ENCODE measurements around the gene SPSB3. TPM values are rescaled to one million over a fixed set of nuclear protein-coding genes. Genes with fewer than 3 reads are reported as not detected.
A peak's percentile ranks its signal among the peaks of the same experiment; 100 is the strongest.

Gene SPSB3
- total RNA-seq, result 10 to 100 TPM; 52.2 to 87.3 (median 68.5) TPM

GRCh38 chr16:1782408-1783264 is at the start of gene SPSB3, which contains the start of gene NUBP2:
Gene SPSB3, minus strand, starts transcription at chr16:1782571. Its CDS starts 1,088 bp downstream, at chr16:1781483.
Gene NUBP2, plus strand, starts transcription at chr16:1782960. Its CDS starts 61 bp downstream, at chr16:1783021.
- peak in 1 of 2 donors; percentile 66 for TF ChIP-seq POLR2A (IDR thresholded peaks at IDR 0.05)
- TF ChIP-seq, protein P1, sequence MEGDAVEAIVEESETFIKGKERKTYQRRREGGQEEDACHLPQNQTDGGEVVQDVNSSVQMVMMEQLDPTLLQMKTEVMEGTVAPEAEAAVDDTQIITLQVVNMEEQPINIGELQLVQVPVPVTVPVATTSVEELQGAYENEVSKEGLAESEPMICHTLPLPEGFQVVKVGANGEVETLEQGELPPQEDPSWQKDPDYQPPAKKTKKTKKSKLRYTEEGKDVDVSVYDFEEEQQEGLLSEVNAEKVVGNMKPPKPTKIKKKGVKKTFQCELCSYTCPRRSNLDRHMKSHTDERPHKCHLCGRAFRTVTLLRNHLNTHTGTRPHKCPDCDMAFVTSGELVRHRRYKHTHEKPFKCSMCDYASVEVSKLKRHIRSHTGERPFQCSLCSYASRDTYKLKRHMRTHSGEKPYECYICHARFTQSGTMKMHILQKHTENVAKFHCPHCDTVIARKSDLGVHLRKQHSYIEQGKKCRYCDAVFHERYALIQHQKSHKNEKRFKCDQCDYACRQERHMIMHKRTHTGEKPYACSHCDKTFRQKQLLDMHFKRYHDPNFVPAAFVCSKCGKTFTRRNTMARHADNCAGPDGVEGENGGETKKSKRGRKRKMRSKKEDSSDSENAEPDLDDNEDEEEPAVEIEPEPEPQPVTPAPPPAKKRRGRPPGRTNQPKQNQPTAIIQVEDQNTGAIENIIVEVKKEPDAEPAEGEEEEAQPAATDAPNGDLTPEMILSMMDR (IDR thresholded peaks at IDR 0.05), result no peak
- Histone ChIP-seq H3K27ac (peak within 1 kb of the TSS in 1 of 3 donors; percentile 60), H3K4me1 (peaks cover 14 to 28% of the 10 kb centered on the region in 2 donors), H3K27me3 (no peaks in the 10 kb centered on the region), H3K9me3 (no peaks in the 10 kb centered on the region), H3K4me3 (replicated peaks in 1 of 3) (peak within 1 kb of the TSS; percentile 61 to 92 (median 75)), H3K36me3 (peaks cover 13 to 15% of the 10 kb centered on the region in 2 donors)
- WGBS, 2 donors, result 0% methylated on average over 1 to 7 of the region's 102 CpGs
- intact Hi-C loops (cut with DNase I), result no loop called here
- peak; percentile 100 for DNase-seq

DNA sequence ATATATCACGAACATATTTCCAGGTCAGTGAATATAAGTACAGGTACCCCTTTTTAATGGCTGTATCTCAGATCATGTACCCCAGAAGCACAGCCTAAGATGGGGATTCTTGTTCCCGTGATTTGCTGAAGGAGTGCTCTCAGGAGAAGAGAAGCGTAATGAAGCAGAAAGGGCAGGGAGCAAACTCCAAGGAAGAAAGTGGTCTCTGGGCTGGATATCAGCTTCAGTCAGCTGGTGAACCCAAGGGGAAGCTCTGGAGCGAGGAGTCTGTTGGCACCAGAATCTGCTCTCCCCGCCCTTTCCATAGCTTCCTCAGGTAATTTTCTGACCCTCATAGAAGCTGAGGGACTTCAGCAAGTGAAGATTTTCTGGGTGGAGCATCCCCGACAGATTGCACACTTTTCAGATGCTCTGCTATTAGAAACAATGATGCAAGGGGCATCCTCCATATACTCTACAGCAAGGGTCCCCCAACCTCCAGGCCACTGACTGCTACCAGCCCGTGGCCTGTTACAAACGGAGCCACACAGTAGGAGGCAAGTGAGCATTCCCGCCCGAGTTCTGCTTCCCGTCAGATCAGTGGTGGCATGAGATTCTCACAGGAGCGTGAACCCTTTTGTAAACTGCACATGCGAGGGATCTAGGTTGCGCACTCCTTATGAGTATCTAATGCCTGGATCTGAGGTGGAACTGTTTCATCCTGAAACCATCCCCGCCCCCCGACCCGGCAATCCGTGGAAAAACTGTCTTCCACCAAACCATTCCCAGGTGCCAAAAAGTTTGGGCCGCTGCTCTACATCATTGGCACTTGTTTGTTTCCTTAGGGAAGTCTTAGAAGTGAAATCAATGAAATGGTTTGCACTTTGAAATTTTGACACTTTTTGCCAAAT is 49.1 kb upstream of the SPSB3 start:
- TF ChIP-seq, protein P1 (IDR thresholded peaks at IDR 0.05), result no peak
- TF ChIP-seq POLR2A (IDR thresholded peaks at IDR 0.05), result no peak
- Histone ChIP-seq H3K4me1 (peaks cover 10 to 17% of the 10 kb centered on the region in 2 donors), H3K4me3 (replicated peaks in 1 of 3) (no peak overlapping the region), H3K9me3 (no peaks in the 10 kb centered on the region), H3K27me3 (no peaks in the 10 kb centered on the region), H3K36me3 (no peaks in the 10 kb centered on the region), H3K27ac (no peak overlapping the region)
- intact Hi-C loops (cut with DNase I), result no loop called here
- 85 to 87% methylated on average over 19 of the region's 19 CpGs for WGBS, 2 donors
- DNase-seq, result no peak

DNA sequence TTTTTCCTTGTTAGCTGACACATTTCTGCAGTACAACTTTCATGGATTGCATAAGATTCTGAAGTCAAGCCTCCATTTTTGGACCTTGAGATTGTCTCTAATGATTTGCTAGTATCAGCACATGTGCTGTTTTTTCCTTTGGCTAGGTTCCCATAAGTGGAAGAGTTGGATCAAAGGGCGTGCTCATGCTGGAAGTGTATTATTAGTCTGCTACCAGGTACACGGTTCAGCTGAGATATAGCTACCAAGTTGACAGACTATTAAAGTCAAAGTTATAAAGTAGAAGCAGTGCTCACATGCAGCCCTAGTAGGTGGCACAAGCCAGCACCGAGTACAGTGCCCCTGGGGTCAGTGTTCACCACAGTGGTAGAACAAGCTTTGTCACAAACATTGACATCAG is 47.8 kb upstream of the SPSB3 start:
- WGBS, 2 donors, result 63 to 71% methylated on average over 3 of the region's 3 CpGs
- no peak for DNase-seq
- Histone ChIP-seq H3K4me3 (replicated peaks in 1 of 3) (no peak overlapping the region), H3K9me3 (no peaks in the 10 kb centered on the region), H3K27ac (no peak overlapping the region), H3K27me3 (no peaks in the 10 kb centered on the region), H3K4me1 (peaks cover 17 to 23% of the 10 kb centered on the region in 2 donors), H3K36me3 (no peaks in the 10 kb centered on the region)
- intact Hi-C loops (cut with DNase I), result no loop called here
- no peak for TF ChIP-seq POLR2A (IDR thresholded peaks at IDR 0.05)
- TF ChIP-seq, protein P1 (IDR thresholded peaks at IDR 0.05), result no peak

GRCh38 chr16:1828645-1829410 is 46.5 kb upstream of the SPSB3 start:
- WGBS, 2 donors, result 79 to 80% methylated on average over 10 to 11 of the region's 11 CpGs
- no peak overlapping the region for H3K27ac ChIP-seq
- intact Hi-C loops (cut with DNase I), result no loop called here
- H3K9me3 ChIP-seq, result no peaks in the 10 kb centered on the region
- no peak overlapping the region for H3K4me3 ChIP-seq (replicated peaks in 1 of 3)
- TF ChIP-seq, protein P1 (IDR thresholded peaks at IDR 0.05), result no peak
- no peak for TF ChIP-seq POLR2A (IDR thresholded peaks at IDR 0.05)
- DNase-seq, result no peak
- no peaks in the 10 kb centered on the region for H3K36me3 ChIP-seq
- peaks cover 17 to 37% of the 10 kb centered on the region in 2 donors for H3K4me1 ChIP-seq
- no peaks in the 10 kb centered on the region for H3K27me3 ChIP-seq
